Smooth muscle cell of the pulmonary artery (primary cell): ENCODE data around the gene GPRASP3. TPM values are rescaled to one million over a fixed set of nuclear protein-coding genes. Genes with fewer than 3 reads are reported as not detected.

Experiments used
- total RNA-seq: library from RNA; depleted of rRNA; stranded (reverse); fragments of >200 nt; gene quantifications from 2 replicates; pipeline ENCODE4 v1.2.3, GENCODE V29; 2014

Gene GPRASP3
- total RNA-seq = 5.9 and 6.6 TPM in 2 replicates

GRCh38 chrX:102720237-102721168, at the start of gene GPRASP3:
Gene GPRASP3, plus strand, starts transcription at chrX:102720743. Its CDS starts 28,253 bp downstream, at chrX:102748996.

GRCh38 chrX:102712216-102712966, 8.2 kb upstream of the GPRASP3 start, which contains the start of gene GPRASP2:
Gene GPRASP2, plus strand, starts transcription at chrX:102712448. Its CDS starts 2,422 bp downstream, at chrX:102714870.

Other genes with a start within 250 kb of the GPRASP3 start
- not detected in 2 replicates for gene TCP11X2, start 248.9 kb upstream of the GPRASP3 start, total RNA-seq
- gene TMSB15A, start 204.0 kb upstream of the GPRASP3 start, total RNA-seq = 0.73 and 2.5 TPM in 2 replicates
- 15.0 and 16.4 TPM in 2 replicates for gene ARMCX5, start 121.2 kb upstream of the GPRASP3 start, total RNA-seq
- 2.8 and 4.6 TPM in 2 replicates for gene GPRASP1, start 69.3 kb upstream of the GPRASP3 start, total RNA-seq
- gene GPRASP2, start 8.3 kb upstream of the GPRASP3 start, total RNA-seq = 14.2 and 17.8 TPM in 2 replicates
- 0.52 and 0.99 TPM in 2 replicates for gene RAB40AL, start 216.5 kb downstream of the GPRASP3 start, total RNA-seq